Keratinocyte (primary cell): ENCODE measurements around the gene CKAP4. TPM values are rescaled to one million over a fixed set of nuclear protein-coding genes. Genes with fewer than 3 reads are reported as not detected.

Experiments
- DNase-seq: peaks from one replicate; pipeline ENCODE4 v3.0.0-alpha.2; 2011; ENCODE audit warnings: low read depth, missing footprints, low spot score
- FAIRE-seq: peaks from 2 replicates; lab custom pipeline; 2011; peaks lifted over from hg19 to GRCh38; lab: Jason Lieb, UNC
- H2AFZ ChIP-seq: 2 replicates; pipeline ENCODE4 v1.6.0; 2012; ENCODE audit warnings: low read length, control low read depth, inconsistent platforms; ENCODE audit not compliant: control insufficient read depth
- H3K27ac ChIP-seq: 2 replicates; pipeline ENCODE4 v1.5.1; 2011; ENCODE audit warnings: low read length; ENCODE audit not compliant: control insufficient read depth, insufficient read depth
- H3K27me3 ChIP-seq: 3 replicates; pipeline ENCODE4 v1.6.0; 2011; ENCODE audit warnings: low read length; ENCODE audit not compliant: control insufficient read depth, insufficient read depth; ENCODE audit errors: extremely low read depth
- H3K36me3 ChIP-seq, 2 experiments: 2 replicates in 1 of 2; 3 replicates in 1 of 2; pipeline ENCODE4 v1.5.1; 2011; ENCODE audit warnings: low read length in 2 of 2, mild to moderate bottlenecking in 1 of 2; ENCODE audit not compliant: control insufficient read depth in 2 of 2, insufficient read depth in 2 of 2; ENCODE audit errors: extremely low read depth in 1 of 2
- H3K4me1 ChIP-seq: 3 replicates; pipeline ENCODE4 v1.5.1; 2011; ENCODE audit warnings: low read length; ENCODE audit not compliant: control insufficient read depth, insufficient read depth; ENCODE audit errors: extremely low read depth
- H3K4me2 ChIP-seq: 3 replicates; pipeline ENCODE4 v1.6.0; 2011; ENCODE audit warnings: low read depth, low read length; ENCODE audit not compliant: control insufficient read depth, insufficient read depth; ENCODE audit errors: extremely low read depth
- H3K4me3 ChIP-seq, 3 experiments: fragments of 200-600 bp in 1 of 3; sonication (generic) in 1 of 3; 2 replicates in 2 of 3; 3 replicates in 1 of 3; pipeline ENCODE4 v1.5.1; 2011 to 2016; ENCODE audit warnings: low read length in 3 of 3, mild to moderate bottlenecking in 3 of 3, control low read depth in 2 of 3, inconsistent platforms in 1 of 3, low read depth in 1 of 3, mixed read lengths in 1 of 3, mixed run types in 1 of 3, moderate library complexity in 1 of 3; ENCODE audit not compliant: control insufficient read depth in 2 of 3, insufficient read depth in 2 of 3; ENCODE audit errors: extremely low read depth in 1 of 3
- H3K79me2 ChIP-seq: 2 replicates; pipeline ENCODE4 v1.6.0; 2012; ENCODE audit warnings: low read length; ENCODE audit not compliant: control insufficient read depth, insufficient read depth
- H3K9ac ChIP-seq: 3 replicates; pipeline ENCODE4 v1.6.0; 2011; ENCODE audit warnings: low read length; ENCODE audit not compliant: control insufficient read depth, insufficient read depth; ENCODE audit errors: extremely low read depth
- H3K9me1 ChIP-seq: 3 replicates; pipeline ENCODE4 v1.6.0; 2011; ENCODE audit warnings: low read length; ENCODE audit not compliant: control insufficient read depth, insufficient read depth; ENCODE audit errors: extremely low read depth
- H3K9me3 ChIP-seq: 2 replicates; pipeline ENCODE4 v1.5.1; 2012; ENCODE audit warnings: low read depth, low read length; ENCODE audit not compliant: control insufficient read depth
- H4K20me1 ChIP-seq: 3 replicates; pipeline ENCODE4 v1.6.0; 2011; ENCODE audit warnings: low read length; ENCODE audit not compliant: control insufficient read depth, insufficient read depth; ENCODE audit errors: extremely low read depth
- CTCF ChIP-seq, 3 experiments: IDR thresholded peaks in 1 of 3; conservative IDR thresholded peaks in 1 of 3; optimal IDR thresholded peaks in 1 of 3; 2 replicates in 2 of 3; 3 replicates in 1 of 3; pipeline versions ENCODE3 to v1.5.1; 2011; ENCODE audit warnings: low read length in 3 of 3, mild to moderate bottlenecking in 3 of 3, moderate library complexity in 2 of 3, control low read depth in 1 of 3, inconsistent platforms in 1 of 3; ENCODE audit not compliant: insufficient read depth in 2 of 3; ENCODE audit errors: extremely low read depth in 1 of 3
- EZH2 ChIP-seq: IDR thresholded peaks from one replicate; pipeline ENCODE4 v1.6.1; 2012; ENCODE audit warnings: inconsistent platforms, mild to moderate bottlenecking, low read length, moderate library complexity
- dilution Hi-C: fragments of 300-500 bp; cut with MboI; formaldehyde crosslinking; loops from one replicate; pipeline ENCODE4 v1.7.0; 2020; ENCODE audit warnings: low sequenced_read_pairs; ENCODE audit not compliant: extremely low pct_ligation_motif_present
- polyA plus RNA-seq, 5 experiments: library from polyadenylated mRNA; depleted of rRNA in 3 of 5; stranded (reverse) in 3 of 5; stranded (forward) in 1 of 5; unstranded in 1 of 5; fragments of >200 nt; gene quantifications; 1 replicate in 1 of 5; 2 replicates in 3 of 5; 3 replicates in 1 of 5; pipeline versions ENCODE4 v1.2.1 to v1.2.3, GENCODE V29; 2011 to 2012; ENCODE audit warnings: missing spikeins in 2 of 5, low read depth in 1 of 5, low replicate concordance in 1 of 5

The CKAP4 gene
- polyA plus RNA-seq, 1 donor (not counting 4 experiments of a cell fraction or from before 2014, with no cell fraction given): 84.5 TPM

GRCh38 chr12:106235770-106236169 is 12.1 kb downstream of the CKAP4 start:
- Histone ChIP-seq H2AFZ (no peak overlapping the region), H3K79me2 (peaks cover 20% of the 10 kb centered on the region), H3K9ac (no peak overlapping the region), H3K27me3 (no peaks in the 10 kb centered on the region), H4K20me1 (no peaks in the 10 kb centered on the region), H3K9me1 (no peaks in the 10 kb centered on the region), H3K4me2 (no peak overlapping the region), H3K36me3 (peaks cover 18 to 32% of the 10 kb centered on the region in 2 experiments), H3K9me3 (no peaks in the 10 kb centered on the region), H3K27ac (no peak overlapping the region), H3K4me3 (no peak overlapping the region), H3K4me1 (peaks cover 18% of the 10 kb centered on the region)
- DNase-seq: no peak
- TF ChIP-seq CTCF (optimal IDR thresholded peaks at IDR 0.05 in 1 of 3, IDR thresholded peaks at IDR 0.05 in 1 of 3, conservative IDR thresholded peaks at IDR 0.05 in 1 of 3; ENCODE audit: extremely low read depth in 1 of 3, insufficient read depth in 2 of 3, low read length in 3 of 3): no peak
- no peak for TF ChIP-seq EZH2
- dilution Hi-C loops: no loop called here
- FAIRE-seq: no peak

- Histone ChIP-seq H3K9me1 (no peaks in the 10 kb centered on the region), H3K4me3 (no peak overlapping the region), H3K36me3 (peaks cover 10 to 24% of the 10 kb centered on the region in 2 experiments), H3K4me2 (peak overlapping the region; percentile 53), H3K79me2 (peaks cover 11% of the 10 kb centered on the region), H3K9me3 (no peaks in the 10 kb centered on the region), H3K9ac (no peak overlapping the region), H3K27me3 (no peaks in the 10 kb centered on the region), H2AFZ (no peak overlapping the region), H4K20me1 (no peaks in the 10 kb centered on the region), H3K27ac (peak overlapping the region; percentile 47), H3K4me1 (peaks cover 18% of the 10 kb centered on the region)
- dilution Hi-C loops: no loop called here
- DNase-seq (no peak), FAIRE-seq (peak; percentile 77)
- TF ChIP-seq CTCF (optimal IDR thresholded peaks at IDR 0.05 in 1 of 3, IDR thresholded peaks at IDR 0.05 in 1 of 3, conservative IDR thresholded peaks at IDR 0.05 in 1 of 3; ENCODE audit: extremely low read depth in 1 of 3, insufficient read depth in 2 of 3, low read length in 3 of 3) (no peak), EZH2 (no peak)
Measured at GRCh38 chr12:106234449-106234848, 13.4 kb downstream of the CKAP4 start.
